Body of pancreas (tissue), 4 donors: ENCODE results near the gene KIR3DL1.
"Not testable (repeated sequence)": the region's sequence is repeated elsewhere in the genome, so short reads cannot be mapped to it uniquely, and the experiment has no call there.

Experiments
- POLR2A ChIP-seq, 3 donors: fragments of 450-650 bp; IDR thresholded peaks; one replicate each; pipeline ENCODE4 v1.6.1; 2016; ENCODE audit warnings: antibody characterized with exemption in 3 of 3, mild to moderate bottlenecking in 2 of 3
- TF ChIP-seq, protein P1 (sequence below), 7 experiments: fragments of 450-650 bp in 4 of 7; fragments of 200-600 bp in 3 of 7; sonication (generic) in 3 of 7; IDR thresholded peaks; one replicate each; pipeline ENCODE4 v1.5.1; 2016 to 2019; ENCODE audit warnings: antibody characterized with exemption in 7 of 7

DNA sequence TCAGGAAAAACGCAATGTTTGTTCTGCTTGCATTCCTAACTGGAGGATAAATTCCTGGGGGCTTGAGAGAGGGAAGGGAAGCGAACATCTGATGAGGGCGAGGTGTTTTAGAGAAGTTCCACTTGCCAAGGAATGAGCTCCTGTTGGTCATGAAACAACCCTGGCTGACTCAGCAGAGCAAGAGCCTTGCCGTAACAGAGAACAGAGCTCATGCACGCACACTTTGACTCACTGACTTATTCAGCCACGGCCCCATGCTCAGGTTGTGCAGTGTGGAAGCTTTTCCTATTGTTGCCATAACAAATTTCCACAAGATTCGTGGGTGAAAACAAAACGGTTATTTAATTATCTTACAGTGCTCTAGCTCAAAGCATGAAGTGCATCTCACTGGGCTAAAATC lies 26.9 kb downstream of the KIR3DL1 start:
- TF ChIP-seq, protein P1, sequence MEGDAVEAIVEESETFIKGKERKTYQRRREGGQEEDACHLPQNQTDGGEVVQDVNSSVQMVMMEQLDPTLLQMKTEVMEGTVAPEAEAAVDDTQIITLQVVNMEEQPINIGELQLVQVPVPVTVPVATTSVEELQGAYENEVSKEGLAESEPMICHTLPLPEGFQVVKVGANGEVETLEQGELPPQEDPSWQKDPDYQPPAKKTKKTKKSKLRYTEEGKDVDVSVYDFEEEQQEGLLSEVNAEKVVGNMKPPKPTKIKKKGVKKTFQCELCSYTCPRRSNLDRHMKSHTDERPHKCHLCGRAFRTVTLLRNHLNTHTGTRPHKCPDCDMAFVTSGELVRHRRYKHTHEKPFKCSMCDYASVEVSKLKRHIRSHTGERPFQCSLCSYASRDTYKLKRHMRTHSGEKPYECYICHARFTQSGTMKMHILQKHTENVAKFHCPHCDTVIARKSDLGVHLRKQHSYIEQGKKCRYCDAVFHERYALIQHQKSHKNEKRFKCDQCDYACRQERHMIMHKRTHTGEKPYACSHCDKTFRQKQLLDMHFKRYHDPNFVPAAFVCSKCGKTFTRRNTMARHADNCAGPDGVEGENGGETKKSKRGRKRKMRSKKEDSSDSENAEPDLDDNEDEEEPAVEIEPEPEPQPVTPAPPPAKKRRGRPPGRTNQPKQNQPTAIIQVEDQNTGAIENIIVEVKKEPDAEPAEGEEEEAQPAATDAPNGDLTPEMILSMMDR (IDR thresholded peaks at IDR 0.05) = not testable (repeated sequence)
- TF ChIP-seq POLR2A (IDR thresholded peaks at IDR 0.05) = not testable (repeated sequence)
